HG02884 (cell line): ENCODE results near the gene PDCD1.
"Not testable (repeated sequence)": the region's sequence is repeated elsewhere in the genome, so short reads cannot be mapped to it uniquely, and the experiment has no call there.

Experiments
- ATAC-seq: cut with Tn5 transposase; IDR thresholded peaks from one replicate; pipeline ENCODE4 v1.9.1; 2021; ENCODE audit warnings: mild to moderate bottlenecking, moderate library complexity; ENCODE audit not compliant: unreplicated experiment

The PDCD1 gene

DNA sequence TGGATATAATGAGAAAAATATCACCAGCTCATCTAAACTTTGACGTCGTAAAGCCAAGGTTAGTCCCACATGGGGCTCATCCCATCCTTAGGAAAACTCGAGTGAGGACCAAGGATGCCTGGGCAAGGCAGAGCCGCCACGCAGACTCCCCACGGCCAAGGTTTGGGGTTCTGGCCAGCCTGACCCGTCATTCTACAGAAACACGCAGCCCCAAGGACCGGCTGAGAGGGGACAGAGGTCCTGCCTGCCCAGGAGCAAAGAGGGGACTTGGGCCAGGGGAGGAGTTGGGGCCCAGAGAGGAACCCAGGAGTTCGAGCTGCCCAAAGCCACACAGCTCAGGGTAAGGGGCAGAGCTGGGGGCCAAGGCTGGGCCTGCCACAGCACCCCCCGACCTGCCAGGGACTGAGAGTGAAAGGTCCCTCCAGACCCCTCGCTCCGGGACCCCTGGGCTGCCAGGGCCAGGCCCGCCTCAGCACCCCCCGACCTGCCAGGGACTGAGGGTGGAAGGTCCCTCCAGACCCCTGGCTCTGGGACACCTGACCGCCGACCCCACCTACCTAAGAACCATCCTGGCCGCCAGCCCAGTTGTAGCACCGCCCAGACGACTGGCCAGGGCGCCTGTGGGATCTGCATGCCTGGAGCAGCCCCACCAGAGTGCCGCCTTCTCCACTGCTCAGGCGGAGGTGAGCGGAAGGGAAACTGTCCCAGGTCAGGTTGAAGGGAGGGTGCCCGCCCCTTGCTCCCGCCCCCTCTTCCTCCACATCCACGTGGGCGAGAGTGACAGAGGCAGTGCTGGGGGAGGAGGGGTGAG is at the start of gene PDCD1:
PDCD1 (minus strand) TSS at position 689 of the 811 bp plus-strand sequence; CDS start at position 633, 56 bp downstream.
- no peak for ATAC-seq

DNA sequence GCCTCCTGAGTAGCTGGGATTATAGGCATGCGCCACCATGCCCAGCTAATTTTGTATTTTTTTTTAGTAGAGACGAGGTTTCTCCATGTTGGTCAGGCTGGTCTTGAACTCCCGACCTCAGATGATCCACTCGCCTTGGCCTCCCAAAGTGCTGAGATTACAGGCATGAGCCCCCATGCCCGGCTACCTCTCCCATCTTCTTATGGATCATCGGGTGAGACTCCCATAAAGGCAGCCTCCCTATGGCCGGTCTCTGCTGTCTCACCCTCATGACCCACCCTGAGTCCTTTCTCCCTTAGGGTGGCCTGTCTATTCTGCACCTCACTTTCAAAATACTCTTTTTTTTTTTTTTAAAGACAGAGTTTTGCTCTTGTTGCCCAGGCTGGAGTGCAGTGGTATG is 49.1 kb upstream of the PDCD1 start:
- not testable (repeated sequence) for ATAC-seq

GRCh38 chr2:241906826-241907570 is 48.3 kb upstream of the PDCD1 start:
- ATAC-seq = no peak

- not testable (repeated sequence) for ATAC-seq
Measured at GRCh38 chr2:241906378-241906770, 47.7 kb upstream of the PDCD1 start.

DNA sequence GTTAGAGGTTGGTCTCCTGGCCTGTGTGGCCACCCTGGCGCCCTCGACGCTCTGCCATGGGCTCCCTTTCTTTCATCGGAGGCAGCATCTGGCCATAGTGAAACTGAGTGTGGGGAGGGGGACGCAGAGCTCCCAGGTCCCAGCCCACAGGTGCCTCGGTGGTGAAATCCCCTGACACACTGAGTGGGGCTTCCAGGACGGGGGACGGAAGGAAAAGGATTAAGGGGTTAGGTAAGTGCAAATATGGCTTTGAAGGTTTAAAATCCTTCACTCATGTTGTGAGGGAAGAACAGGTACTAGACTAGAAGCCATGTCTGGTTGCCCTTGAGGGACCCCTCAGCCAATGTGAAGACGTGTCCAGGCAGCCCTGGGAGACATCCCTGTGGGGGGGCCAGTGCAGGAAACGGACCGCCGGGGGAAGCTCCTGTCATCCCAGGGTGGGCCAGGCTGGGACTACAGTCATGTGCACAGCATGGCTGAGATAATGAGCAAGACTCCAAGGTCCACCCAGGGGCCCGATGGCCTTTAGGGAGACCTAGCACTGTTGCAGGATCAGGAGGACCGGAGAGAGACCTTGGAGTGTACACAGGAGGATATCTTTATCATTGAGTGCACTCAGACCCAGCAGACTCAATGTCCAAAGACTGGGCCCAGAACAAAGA is 47.2 kb upstream of the PDCD1 start:
- no peak for ATAC-seq

DNA sequence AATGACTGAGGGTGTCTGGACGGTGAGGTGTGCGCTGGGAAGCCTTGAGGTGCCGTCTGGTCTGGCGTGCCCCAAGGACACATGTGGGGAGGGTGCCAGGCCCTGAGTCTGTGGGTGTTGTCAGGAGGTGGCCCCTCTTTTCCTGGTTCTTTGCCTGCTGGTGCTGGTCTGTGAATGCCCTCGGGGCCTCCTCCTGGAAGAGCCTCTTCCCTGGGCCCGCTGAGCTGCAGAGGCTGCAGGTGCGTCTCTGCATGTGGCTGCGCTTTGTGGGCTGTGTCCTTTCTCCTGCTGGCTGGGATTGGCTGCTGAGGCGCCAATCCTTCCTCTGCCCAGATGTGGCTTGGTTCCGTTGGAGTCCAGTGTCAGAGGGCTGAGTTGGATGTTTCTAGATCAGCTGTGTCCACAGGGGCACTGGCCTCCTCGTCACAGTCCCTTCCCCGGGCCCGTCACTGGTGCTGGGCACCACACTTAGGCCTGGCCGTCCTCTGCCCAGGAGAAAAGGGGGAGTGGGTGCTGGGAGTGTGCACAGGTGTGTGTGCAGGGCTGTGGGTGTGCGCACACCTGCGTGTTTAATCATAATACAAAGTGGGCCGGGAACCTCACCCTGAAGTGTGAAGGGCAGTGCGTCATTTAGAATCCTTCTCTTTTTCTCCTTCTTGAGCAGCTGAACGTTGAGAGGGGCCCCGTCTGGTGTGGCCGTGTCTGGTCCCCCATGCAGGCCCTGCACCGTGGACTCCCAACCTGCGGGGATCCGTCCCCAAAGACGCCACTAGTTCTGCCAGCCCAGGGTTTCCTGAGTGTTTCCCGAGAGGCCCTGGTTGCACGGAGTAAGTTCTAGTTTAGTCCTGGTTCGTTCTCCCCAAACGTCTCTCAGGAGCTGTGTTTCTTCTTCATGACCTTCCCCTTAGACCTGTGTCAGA is 46.4 kb upstream of the PDCD1 start:
- ATAC-seq = no peak

DNA sequence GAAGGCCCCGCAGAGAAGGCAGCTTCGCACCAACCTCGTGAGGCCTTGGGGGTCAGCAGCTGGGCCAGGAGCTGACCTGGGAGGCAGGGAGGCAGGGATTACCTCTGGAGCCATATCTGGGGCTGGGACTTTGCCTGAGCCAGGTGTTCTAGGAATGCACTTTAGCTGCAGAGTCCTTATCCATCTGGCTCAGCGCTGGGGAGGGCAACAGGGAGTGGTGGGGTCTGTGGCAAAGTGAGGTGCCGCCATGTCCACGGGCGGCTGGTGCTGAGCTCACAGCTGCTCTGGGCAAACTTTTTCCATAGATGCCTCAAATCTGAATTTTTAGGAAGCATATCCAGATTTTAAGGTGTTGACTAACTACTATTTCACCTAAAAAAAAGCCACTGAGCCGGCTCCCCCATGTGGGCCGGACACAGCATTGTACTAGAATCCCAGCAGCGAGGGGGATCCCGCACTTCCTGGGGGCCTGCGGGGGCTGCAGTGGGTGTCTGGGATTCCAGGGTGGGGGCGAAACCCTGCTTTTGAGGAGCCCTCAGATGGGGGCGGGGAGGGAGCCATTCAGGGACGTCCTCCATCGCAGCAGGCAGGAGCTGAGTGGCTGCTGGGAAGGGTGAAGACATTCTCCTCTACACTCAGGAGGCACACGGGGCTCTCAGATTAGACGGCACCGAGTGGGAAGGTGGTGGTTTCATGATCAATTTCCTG is 45.5 kb upstream of the PDCD1 start:
- no peak for ATAC-seq

GRCh38 chr2:241903121-241904010 is 44.7 kb upstream of the PDCD1 start:
- no peak for ATAC-seq

- ATAC-seq = no peak
Measured at GRCh38 chr2:241902357-241902991, 43.8 kb upstream of the PDCD1 start.

- ATAC-seq = no peak
Measured at GRCh38 chr2:241901500-241902351, 43.0 kb upstream of the PDCD1 start.

- ATAC-seq = no peak
Measured at GRCh38 chr2:241901018-241901380, 42.3 kb upstream of the PDCD1 start.

GRCh38 chr2:241900251-241901017 is 41.7 kb upstream of the PDCD1 start:
- ATAC-seq = no peak

DNA sequence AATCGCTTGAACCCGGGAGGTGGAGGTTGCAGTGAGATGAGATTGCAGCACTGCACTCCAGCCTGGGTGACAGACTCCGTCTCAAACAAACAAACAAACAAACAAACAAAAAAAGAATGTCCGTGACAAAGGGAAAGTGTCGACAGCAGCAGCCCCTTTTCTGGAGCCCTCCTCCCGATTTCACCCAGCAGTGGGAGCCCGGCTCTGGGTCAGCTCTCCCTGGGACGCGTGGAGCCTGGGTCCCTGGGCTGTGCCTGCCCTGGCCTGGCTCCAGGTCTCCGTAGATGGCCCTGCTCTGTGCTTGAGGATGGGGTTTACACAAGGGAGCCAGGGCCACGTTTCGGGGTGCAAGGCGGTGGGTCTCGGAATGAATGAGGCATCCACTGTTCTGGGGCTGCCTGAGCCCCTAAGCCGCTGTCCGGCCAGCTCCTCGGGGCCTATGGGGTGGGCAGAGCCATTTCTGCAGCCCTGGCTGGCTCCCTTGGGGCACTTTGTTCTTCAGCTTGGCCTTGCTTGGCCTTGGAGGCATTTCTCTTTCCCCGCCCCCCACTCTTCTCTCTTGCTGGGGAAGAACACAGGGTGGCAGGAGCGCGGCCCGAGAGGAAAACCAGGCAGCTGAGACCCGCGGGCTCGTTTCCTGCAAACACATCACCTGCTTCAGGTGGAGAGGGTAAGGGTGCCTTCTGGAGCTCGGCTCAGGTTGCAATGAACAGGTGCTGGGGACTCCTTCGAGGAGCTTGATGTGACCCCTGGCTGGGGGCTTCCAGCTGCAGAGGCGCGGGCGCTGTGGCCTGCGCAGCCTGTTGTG is 40.0 kb upstream of the PDCD1 start:
- ATAC-seq = no peak

DNA sequence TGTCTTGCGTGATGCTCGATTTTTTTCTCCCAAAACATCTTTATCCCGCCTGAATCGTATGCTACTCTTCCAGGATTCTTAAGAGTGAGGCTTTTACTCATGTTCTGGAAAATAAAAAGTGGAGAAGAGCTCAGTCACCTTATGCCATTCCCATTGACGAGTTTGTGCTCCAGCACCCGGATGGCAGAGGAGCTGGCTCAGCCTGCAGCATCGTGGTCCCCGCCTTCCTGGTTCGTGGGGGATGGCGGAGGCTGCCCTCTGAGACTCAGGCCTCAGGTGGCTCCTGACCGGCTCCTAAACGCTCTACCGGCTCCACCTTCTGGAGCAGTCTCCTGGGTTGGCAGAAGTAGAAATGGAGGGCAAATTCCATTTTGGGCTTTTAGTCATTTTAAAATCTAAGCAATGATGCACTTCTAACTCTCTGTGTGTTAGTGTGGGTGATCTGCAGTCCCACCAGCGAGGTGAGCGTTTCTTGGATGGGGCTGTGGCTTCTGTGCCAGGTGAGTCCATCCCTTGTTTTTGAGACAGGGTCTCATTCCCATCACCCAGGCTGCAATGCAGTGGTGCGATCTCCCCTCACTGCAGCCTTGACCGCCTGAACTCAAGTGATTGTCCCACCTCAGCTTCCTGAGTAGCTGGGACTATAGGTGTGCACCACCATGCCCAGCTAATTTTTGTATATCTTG is 38.7 kb upstream of the PDCD1 start:
- ATAC-seq = no peak

GRCh38 chr2:241896746-241897201 is 38.1 kb upstream of the PDCD1 start:
- no peak for ATAC-seq
